Ishikawa (cell line): Measurements from ENCODE around the gene NANOS1.

Experiments
- REST ChIP-seq: IDR thresholded peaks from 2 replicates; pipeline ENCODE4 v1.6.1; 2012; ENCODE audit warnings: low read depth, mild to moderate bottlenecking
- USF1 ChIP-seq: IDR thresholded peaks from 2 replicates; pipeline ENCODE4 v1.6.1; 2012
- YY1 ChIP-seq: IDR thresholded peaks from 2 replicates; pipeline ENCODE4 v1.6.1; 2012; ENCODE audit warnings: low read depth

GRCh38 chr10:119005362-119006043 is 24.0 kb upstream of the NANOS1 start:
- TF ChIP-seq USF1 (no peak), REST (no peak), YY1 (no peak)
